GM12874 (cell line): ENCODE measurements around the gene PTMA.

Experiments used
- CTCF ChIP-seq: IDR thresholded peaks from 2 replicates; pipeline ENCODE4 v1.5.1; 2011; ENCODE audit warnings: low read depth, mild to moderate bottlenecking, control low read depth, low read length, moderate library complexity; ENCODE audit not compliant: insufficient read depth

The PTMA gene, protein sequence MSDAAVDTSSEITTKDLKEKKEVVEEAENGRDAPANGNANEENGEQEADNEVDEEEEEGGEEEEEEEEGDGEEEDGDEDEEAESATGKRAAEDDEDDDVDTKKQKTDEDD

DNA sequence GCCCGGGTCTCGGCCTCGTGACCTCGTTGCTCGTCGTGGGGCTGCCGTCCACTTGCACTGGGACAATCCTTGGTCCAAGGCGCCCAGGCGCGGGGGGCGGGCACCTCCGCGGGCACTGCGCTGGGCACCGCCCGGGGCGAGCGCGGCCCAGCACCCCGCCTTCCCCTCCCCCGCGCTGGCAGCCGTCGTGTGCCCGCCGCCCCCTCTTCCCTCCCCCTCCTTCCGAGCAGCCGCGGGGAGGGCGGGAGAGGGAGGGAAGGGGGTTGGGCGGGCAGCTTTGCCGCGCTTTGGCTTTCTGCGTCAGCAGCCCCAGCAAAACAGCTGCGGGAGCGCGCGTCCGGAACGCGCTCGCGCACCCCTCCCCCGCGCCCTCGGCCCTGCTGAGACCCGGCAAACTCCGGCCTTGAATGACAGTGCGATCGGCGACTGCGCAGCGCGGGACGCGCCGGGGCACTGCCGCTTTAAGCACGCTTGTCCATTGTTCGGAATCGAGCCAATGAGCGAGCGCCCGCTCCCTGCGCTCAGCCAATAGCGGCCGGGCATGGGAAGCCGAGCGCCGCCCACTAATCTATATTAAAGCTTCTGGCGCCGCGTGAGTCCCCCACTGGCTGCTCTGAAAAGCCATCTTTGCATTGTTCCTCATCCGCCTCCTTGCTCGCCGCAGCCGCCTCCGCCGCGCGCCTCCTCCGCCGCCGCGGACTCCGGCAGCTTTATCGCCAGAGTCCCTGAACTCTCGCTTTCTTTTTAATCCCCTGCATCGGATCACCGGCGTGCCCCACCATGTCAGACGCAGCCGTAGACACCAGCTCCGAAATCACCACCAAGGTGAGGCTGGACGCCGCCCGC lies at the start of gene PTMA:
TSS of gene PTMA (plus strand) at position 599 of the 846 bp plus-strand sequence. CDS start at position 781, 182 bp downstream.
- TF ChIP-seq CTCF, result no peak

DNA sequence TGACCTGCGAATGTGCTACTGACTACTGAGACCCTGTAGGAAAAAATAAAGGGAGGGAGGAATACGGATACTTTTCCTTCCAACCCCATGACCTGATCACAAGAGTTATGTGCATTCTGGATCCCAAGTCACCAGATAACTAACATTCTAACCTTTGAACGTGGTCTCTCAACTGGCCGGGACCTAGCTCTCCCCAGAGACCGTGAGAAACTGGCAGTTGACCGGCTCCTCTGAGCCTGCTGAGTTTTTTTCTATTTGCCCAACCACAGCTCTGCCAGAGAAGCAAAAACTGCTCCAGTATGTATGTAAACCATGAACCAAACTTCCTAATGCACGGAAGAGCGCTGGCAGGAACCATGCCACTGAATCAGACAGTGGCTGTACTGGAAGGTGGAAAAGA lies 47.5 kb upstream of the PTMA start:
- no peak for TF ChIP-seq CTCF

DNA sequence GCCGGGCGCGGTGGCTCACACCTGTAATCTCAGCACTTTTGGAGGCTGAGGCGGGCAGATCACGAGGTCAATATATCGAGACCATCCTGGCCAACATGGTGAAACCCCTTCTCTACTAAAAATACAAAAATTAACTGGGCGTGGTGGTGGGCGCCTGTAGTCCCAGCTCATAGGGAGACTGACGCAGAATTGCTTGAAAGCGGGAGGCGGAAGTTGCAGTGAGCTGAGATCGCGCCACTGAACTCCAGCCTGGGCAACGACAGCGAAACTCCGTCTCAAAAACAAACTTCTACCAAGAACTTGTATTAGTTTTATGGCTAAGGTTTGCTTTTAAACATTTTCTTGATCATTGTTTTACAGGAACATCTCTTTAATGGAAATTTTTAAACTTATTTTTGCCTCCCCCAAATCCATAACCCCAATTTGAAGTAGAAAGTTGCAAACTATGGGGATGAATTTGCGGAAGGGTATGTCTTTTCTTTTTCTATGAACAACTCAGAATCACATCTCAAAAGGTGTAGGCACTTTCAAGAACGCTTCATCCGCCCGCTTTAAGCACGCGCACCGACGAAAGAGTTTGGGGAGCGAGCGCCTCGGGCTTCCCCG lies 46.8 kb upstream of the PTMA start:
- TF ChIP-seq CTCF, result no peak

DNA sequence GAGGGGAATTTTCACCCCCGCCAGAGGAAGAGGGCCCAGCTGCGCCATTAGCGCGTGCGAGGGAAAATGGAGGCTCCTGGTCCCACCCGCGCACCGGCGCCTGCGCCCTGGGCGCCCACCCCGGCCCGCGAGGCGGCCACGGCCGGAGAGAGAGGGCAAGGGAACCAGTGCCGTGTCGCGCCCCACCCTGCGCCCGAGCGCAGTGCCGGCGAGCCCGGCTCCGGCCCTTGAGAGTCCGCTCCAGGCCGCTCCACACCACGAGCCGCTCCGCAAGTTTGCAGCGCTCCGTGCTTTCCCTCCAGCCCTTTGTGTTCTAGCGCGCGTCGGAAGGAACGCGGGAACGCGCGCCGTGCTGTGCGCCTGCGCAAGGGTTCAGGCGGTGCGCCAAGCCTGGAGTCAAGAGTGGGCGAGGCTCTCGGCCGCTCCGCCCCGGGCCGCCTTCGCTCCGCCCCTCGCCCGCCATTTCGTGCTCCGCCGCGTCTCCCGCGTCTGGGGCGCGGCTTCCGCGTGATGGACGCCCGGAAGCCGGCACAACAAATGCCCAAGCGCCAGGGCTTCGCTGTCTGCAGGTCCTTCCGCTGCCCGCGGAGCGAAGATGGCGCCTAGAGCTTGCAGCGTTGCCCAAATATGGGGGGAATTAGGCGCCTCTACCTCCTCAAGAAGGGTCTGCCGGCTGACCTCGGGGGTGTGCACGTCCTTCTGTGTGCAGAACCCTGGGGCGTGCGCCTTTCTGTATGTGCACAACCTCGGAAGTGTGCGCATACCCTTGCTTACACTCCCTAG lies 46.1 kb upstream of the PTMA start:
- TF ChIP-seq CTCF, result no peak

DNA sequence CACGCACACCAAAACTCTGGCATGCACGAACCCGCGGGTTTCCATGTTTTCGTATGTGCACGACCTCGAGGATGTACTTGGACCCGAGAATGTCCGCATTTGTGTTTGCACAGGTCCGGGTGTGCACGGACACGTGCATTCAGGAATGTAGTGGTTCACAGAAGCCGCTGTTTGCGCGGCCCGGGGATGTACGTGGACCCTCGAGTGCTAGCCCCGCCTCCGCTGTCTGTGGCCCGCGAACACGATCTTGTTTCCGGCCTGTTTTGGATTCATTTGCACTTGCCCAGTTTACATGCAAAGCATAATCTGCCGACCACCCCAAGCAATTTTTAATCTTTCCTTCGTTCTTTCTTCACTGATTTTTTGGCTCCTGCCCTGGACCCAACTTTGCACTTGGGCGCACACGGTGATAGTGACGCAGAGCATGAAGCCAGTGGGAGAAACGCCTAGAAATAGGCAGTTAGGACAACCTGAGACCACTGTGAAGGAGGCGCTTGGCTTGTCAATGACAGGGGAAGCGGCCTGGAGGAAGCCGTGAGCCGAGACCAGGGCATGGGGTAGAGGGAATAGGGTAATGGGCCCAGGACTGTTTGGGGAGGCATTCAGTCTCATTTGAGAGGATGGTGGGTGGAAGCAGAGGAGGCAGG lies 45.4 kb upstream of the PTMA start:
- TF ChIP-seq CTCF, result no peak

GRCh38 chr2:231663458-231664212 lies 44.7 kb upstream of the PTMA start:
- no peak for TF ChIP-seq CTCF
